ENCODE results near the gene HDHD5. TPM values are rescaled to one million over a fixed set of nuclear protein-coding genes. Genes with fewer than 3 reads are reported as not detected.

HDHD5 gene
- total RNA-seq, 2 experiments from 2014 or later: 68.1 to 71.4 TPM

GRCh38 chr22:17176715-17177114 lies 17.6 kb upstream of the HDHD5 start:
- Mint-ChIP-seq H3K4me3 (no peak overlapping the region), H3K36me3 (ENCODE audit: low read depth) (peaks cover 4% of the 10 kb centered on the region), H3K27me3 (no peaks in the 10 kb centered on the region), H3K27ac (no peak overlapping the region), H3K9me3 (no peaks in the 10 kb centered on the region), H3K4me1 (ENCODE audit: low read depth) (peaks cover 2% of the 10 kb centered on the region)
- intact Hi-C loops (cut with micrococcal nuclease): no loop called here
- no peak for ATAC-seq
- DNase-seq: no peak
- ChIA-PET CTCF (no interaction called here), POLR2A (interaction anchor here (0.6 kb wide), 1 partner anchor 17 kb away, joined by 3 read pairs; no protein-coding TSS in a partner anchor)
- TF ChIP-seq CTCF (IDR thresholded peaks at IDR 0.05): no peak

GRCh38 chr22:17172029-17172833 lies 13.2 kb upstream of the HDHD5 start:
- Mint-ChIP-seq H3K27me3 (no peaks in the 10 kb centered on the region), H3K36me3 (ENCODE audit: low read depth) (no peaks in the 10 kb centered on the region), H3K4me3 (peak overlapping the region; percentile 73), H3K27ac (peak overlapping the region; percentile 68), H3K9me3 (no peaks in the 10 kb centered on the region), H3K4me1 (ENCODE audit: low read depth) (peaks cover 5% of the 10 kb centered on the region)
- intact Hi-C loops (cut with micrococcal nuclease): loop anchor here (5.0 kb wide), 2 partner anchors 95 to 330 kb away; no protein-coding TSS in a partner anchor
- ChIA-PET CTCF (interaction anchor here (0.7 to 6.5 kb wide), 80 partner anchors 8 to 417 kb away, joined by 3 to 114 read pairs (median 5); partner anchors contain the start of genes ADA2, HDHD5 and IL17RA), POLR2A (interaction anchor here (0.7 to 2.1 kb wide), 10 partner anchors 9 to 308 kb away, joined by 3 to 7 read pairs (median 4); partner anchors contain the start of genes HDHD5 and IL17RA)
- DNase-seq: peak; percentile 10
- ATAC-seq: no peak
- no peak for TF ChIP-seq CTCF (IDR thresholded peaks at IDR 0.05)

GRCh38 chr22:17171153-17172028 lies 12.3 kb upstream of the HDHD5 start:
- POLR2A ChIA-PET: interaction anchor here (0.7 to 2.1 kb wide), 9 partner anchors 9 to 309 kb away, joined by 3 to 7 read pairs (median 4); partner anchors contain the start of genes HDHD5 and IL17RA
- peak overlapping the region; percentile 68 for H3K27ac Mint-ChIP-seq

GRCh38 chr22:17167486-17167885 lies 8.4 kb upstream of the HDHD5 start:
- DNase-seq (no peak), ATAC-seq (no peak)
- Mint-ChIP-seq H3K36me3 (ENCODE audit: low read depth) (no peaks in the 10 kb centered on the region), H3K4me3 (no peak overlapping the region), H3K4me1 (ENCODE audit: low read depth) (peaks cover 5% of the 10 kb centered on the region), H3K27me3 (no peaks in the 10 kb centered on the region), H3K9me3 (no peaks in the 10 kb centered on the region), H3K27ac (no peak overlapping the region)
- POLR2A ChIA-PET: no interaction called here
- CTCF ChIA-PET: interaction anchor here (1.0 to 1.3 kb wide), 4 partner anchors 93 to 334 kb away, joined by 3 to 4 read pairs (median 3); no protein-coding TSS in a partner anchor
- intact Hi-C loops (cut with micrococcal nuclease): no loop called here
- TF ChIP-seq CTCF (IDR thresholded peaks at IDR 0.05): no peak

More at GRCh38 chr22:17171153-17172028, 12.3 kb upstream of the HDHD5 start:
- Mint-ChIP-seq H3K9me3 (no peaks in the 10 kb centered on the region), H3K27me3 (no peaks in the 10 kb centered on the region), H3K4me1 (ENCODE audit: low read depth) (peaks cover 5% of the 10 kb centered on the region), H3K36me3 (ENCODE audit: low read depth) (no peaks in the 10 kb centered on the region), H3K4me3 (peak overlapping the region; percentile 73)
- CTCF ChIA-PET: interaction anchor here (0.6 to 6.5 kb wide), 84 partner anchors 9 to 418 kb away, joined by 3 to 114 read pairs (median 5); partner anchors contain the start of genes ADA2, CECR2, HDHD5 and IL17RA
- ATAC-seq (peak; percentile 93), DNase-seq (peak; percentile 86)
- TF ChIP-seq CTCF (IDR thresholded peaks at IDR 0.05): peak; percentile 83
- intact Hi-C loops (cut with micrococcal nuclease): loop anchor here (5.0 kb wide), 2 partner anchors 94 to 331 kb away; no protein-coding TSS in a partner anchor

Measured in activated CD8-positive, alpha-beta T cell treated with anti-CD3 and anti-CD28 coated beads for 36 hours (primary cell).